Mammary epithelial cell (primary cell): ENCODE measurements around the gene ELMOD3.

Experiments used
- CTCF ChIP-seq, 2 donors: IDR thresholded peaks in 1 of 2; conservative IDR thresholded peaks in 1 of 2; 2 replicates each; pipeline ENCODE4 v1.5.1; 2011 to 2012; ENCODE audit warnings: inconsistent platforms in 2 of 2, low read length in 2 of 2, mild to moderate bottlenecking in 2 of 2, control low read depth in 1 of 2, low read depth in 1 of 2; ENCODE audit not compliant: insufficient read depth in 1 of 2; ENCODE audit errors: extremely low read depth in 1 of 2
- EZH2 ChIP-seq: IDR thresholded peaks from 2 replicates; pipeline ENCODE4 v1.6.1; 2012; ENCODE audit warnings: low read length, inconsistent platforms, borderline replicate concordance

DNA sequence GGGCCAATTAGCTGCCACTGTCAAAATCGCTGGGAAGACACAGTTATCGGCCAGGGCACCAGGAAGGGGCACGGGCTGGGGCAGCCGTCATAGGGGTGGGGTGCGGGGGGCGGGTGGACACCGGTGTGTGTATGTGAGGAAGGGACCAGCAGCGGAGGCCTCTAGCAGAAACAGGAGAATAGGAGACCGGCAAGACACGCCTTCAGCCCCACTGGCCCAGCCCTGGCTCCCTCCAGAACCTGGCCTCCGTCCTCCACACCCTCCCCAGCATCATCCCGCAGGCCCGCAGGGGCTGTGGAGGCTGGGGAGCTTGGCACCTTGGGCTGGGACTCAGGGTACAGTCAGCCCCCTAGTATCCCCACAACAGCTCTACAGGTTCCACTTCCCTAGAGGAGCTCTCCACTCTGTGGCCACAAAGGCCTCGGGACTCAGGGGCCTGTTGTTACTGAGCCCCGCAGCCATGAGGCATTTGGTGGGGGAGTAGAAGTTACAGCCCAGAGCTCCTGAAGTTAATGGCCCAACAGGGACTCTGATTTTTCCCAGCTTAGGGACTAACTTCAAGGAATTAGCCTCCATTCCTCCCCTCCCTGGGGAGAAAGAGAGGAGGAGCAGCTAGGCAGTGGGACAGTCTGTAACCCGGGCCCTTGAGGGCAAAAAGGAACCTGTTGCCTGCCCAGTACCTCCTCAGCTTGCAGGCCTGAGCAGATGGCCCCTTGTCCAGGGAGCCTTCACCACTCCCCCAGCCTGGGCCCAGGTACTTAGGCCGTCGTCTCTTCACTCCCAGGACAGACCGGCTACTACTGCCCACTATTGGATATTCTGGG is 83.8 kb downstream of the ELMOD3 start:
- TF ChIP-seq CTCF (conservative IDR thresholded peaks at IDR 0.05 in 1 of 2, IDR thresholded peaks at IDR 0.05 in 1 of 2; ENCODE audit: extremely low read depth in 1 of 2, insufficient read depth in 1 of 2, low read depth in 1 of 2, low read length in 2 of 2): no peak
- no peak for TF ChIP-seq EZH2
